GM23338 (cell line): ENCODE data around the gene MRRF.

Experiments used
- CREB1 ChIP-seq: fragments of 250-450 bp; sonication (Bioruptor Pico); IDR thresholded peaks from 2 replicates; pipeline ENCODE4 v1.5.0; 2020; ENCODE audit warnings: low read depth, mild to moderate bottlenecking, moderate library complexity
- EZH2 ChIP-seq: fragments of 200-600 bp; sonication (generic); IDR thresholded peaks from one replicate; pipeline ENCODE4 v1.8.0; 2017; ENCODE audit warnings: antibody characterized with exemption, mild to moderate bottlenecking, low read depth; ENCODE audit not compliant: unreplicated experiment
- EZH2phosphoT487 ChIP-seq: fragments of 200-600 bp; sonication (generic); IDR thresholded peaks from one replicate; pipeline ENCODE4 v1.8.1; 2018; ENCODE audit warnings: antibody characterized with exemption; ENCODE audit not compliant: unreplicated experiment
- JUNB ChIP-seq: IDR thresholded peaks from one replicate; pipeline ENCODE4 v1.6.1; 2016; ENCODE audit warnings: antibody characterized with exemption; ENCODE audit not compliant: unreplicated experiment
- POLR2AphosphoS5 ChIP-seq: IDR thresholded peaks from 2 replicates; pipeline ENCODE4 v1.6.1; 2016; ENCODE audit warnings: antibody characterized with exemption, low read depth
- STAT1 ChIP-seq: IDR thresholded peaks from one replicate; pipeline ENCODE4 v1.6.1; 2016; ENCODE audit warnings: antibody characterized with exemption; ENCODE audit not compliant: unreplicated experiment
- ZNF331 ChIP-seq: fragments of 250-450 bp; sonication (Bioruptor Pico); IDR thresholded peaks from 2 replicates; pipeline ENCODE4 v1.5.0; 2020; ENCODE audit warnings: low read depth, mild to moderate bottlenecking, moderate library complexity
- TF ChIP-seq, protein P1 (sequence below), 2 experiments: fragments of 200-600 bp in 1 of 2; sonication (generic) in 1 of 2; conservative IDR thresholded peaks; 2 replicates each; pipeline versions ENCODE4 v1.5.1 to v1.6.1; 2016 to 2017; ENCODE audit warnings: antibody characterized with exemption in 2 of 2, low read depth in 2 of 2, mild to moderate bottlenecking in 2 of 2, moderate library complexity in 1 of 2
- TF ChIP-seq, protein P2 (sequence below): IDR thresholded peaks from one replicate; pipeline ENCODE4 v1.6.1; 2018; ENCODE audit warnings: antibody characterized with exemption; ENCODE audit not compliant: unreplicated experiment

- TF ChIP-seq, protein P1, sequence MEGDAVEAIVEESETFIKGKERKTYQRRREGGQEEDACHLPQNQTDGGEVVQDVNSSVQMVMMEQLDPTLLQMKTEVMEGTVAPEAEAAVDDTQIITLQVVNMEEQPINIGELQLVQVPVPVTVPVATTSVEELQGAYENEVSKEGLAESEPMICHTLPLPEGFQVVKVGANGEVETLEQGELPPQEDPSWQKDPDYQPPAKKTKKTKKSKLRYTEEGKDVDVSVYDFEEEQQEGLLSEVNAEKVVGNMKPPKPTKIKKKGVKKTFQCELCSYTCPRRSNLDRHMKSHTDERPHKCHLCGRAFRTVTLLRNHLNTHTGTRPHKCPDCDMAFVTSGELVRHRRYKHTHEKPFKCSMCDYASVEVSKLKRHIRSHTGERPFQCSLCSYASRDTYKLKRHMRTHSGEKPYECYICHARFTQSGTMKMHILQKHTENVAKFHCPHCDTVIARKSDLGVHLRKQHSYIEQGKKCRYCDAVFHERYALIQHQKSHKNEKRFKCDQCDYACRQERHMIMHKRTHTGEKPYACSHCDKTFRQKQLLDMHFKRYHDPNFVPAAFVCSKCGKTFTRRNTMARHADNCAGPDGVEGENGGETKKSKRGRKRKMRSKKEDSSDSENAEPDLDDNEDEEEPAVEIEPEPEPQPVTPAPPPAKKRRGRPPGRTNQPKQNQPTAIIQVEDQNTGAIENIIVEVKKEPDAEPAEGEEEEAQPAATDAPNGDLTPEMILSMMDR (conservative IDR thresholded peaks at IDR 0.05; ENCODE audit: low read depth in 2 of 2) = no peak
- TF ChIP-seq JUNB = no peak
- TF ChIP-seq ZNF331 (CRISPR knock-in tag) = no peak
- peak; percentile 92 for TF ChIP-seq EZH2
- TF ChIP-seq POLR2AphosphoS5 = no peak
- TF ChIP-seq STAT1 = no peak
- TF ChIP-seq EZH2phosphoT487 = peak; percentile 94
- TF ChIP-seq, protein P2, sequence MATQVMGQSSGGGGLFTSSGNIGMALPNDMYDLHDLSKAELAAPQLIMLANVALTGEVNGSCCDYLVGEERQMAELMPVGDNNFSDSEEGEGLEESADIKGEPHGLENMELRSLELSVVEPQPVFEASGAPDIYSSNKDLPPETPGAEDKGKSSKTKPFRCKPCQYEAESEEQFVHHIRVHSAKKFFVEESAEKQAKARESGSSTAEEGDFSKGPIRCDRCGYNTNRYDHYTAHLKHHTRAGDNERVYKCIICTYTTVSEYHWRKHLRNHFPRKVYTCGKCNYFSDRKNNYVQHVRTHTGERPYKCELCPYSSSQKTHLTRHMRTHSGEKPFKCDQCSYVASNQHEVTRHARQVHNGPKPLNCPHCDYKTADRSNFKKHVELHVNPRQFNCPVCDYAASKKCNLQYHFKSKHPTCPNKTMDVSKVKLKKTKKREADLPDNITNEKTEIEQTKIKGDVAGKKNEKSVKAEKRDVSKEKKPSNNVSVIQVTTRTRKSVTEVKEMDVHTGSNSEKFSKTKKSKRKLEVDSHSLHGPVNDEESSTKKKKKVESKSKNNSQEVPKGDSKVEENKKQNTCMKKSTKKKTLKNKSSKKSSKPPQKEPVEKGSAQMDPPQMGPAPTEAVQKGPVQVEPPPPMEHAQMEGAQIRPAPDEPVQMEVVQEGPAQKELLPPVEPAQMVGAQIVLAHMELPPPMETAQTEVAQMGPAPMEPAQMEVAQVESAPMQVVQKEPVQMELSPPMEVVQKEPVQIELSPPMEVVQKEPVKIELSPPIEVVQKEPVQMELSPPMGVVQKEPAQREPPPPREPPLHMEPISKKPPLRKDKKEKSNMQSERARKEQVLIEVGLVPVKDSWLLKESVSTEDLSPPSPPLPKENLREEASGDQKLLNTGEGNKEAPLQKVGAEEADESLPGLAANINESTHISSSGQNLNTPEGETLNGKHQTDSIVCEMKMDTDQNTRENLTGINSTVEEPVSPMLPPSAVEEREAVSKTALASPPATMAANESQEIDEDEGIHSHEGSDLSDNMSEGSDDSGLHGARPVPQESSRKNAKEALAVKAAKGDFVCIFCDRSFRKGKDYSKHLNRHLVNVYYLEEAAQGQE = no peak
- TF ChIP-seq CREB1 (CRISPR knock-in tag) = no peak
Observed at GRCh38 chr9:122228568-122229484, 35.9 kb upstream of the MRRF start, which contains the start of gene LHX6.
